ENCODE results near the gene ABHD18.

DNA sequence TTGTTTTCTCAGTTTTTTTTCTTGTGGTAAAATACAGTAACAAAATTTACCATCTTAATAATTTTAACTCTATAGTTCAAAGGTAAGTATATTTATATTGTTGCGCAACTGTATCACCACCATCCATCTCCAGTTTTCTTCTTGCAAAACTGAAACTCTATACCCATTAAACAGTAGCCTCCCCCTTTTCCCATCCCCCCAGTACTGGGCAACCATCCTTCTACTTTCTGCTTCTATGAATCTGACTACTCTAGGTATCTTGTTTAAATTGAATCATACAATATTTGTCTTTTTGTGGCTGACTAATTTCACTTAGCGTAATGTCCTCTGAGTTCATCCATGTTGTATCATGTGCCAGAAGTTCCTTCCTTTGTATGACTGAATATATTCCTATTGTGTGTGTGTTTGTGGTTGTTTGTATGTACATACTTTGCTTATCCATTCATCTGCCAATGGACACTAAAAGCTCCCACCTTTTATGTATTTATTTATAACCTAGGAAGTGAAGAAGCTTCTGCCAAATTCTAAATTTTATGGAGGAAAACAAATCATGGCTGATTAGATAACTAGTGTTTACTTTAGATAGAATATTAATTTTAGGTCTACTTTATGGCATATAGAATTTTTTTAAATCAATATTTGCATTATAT is 10.0 kb downstream of the ABHD18 start:
- TF ChIP-seq, protein P1, sequence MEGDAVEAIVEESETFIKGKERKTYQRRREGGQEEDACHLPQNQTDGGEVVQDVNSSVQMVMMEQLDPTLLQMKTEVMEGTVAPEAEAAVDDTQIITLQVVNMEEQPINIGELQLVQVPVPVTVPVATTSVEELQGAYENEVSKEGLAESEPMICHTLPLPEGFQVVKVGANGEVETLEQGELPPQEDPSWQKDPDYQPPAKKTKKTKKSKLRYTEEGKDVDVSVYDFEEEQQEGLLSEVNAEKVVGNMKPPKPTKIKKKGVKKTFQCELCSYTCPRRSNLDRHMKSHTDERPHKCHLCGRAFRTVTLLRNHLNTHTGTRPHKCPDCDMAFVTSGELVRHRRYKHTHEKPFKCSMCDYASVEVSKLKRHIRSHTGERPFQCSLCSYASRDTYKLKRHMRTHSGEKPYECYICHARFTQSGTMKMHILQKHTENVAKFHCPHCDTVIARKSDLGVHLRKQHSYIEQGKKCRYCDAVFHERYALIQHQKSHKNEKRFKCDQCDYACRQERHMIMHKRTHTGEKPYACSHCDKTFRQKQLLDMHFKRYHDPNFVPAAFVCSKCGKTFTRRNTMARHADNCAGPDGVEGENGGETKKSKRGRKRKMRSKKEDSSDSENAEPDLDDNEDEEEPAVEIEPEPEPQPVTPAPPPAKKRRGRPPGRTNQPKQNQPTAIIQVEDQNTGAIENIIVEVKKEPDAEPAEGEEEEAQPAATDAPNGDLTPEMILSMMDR (IDR thresholded peaks at IDR 0.05; ENCODE audit: poor library complexity, severe bottlenecking), result no peak
- no peak for TF ChIP-seq EZH2 (IDR thresholded peaks at IDR 0.05; ENCODE audit: borderline replicate concordance, insufficient read depth, low read length, poor library complexity, severe bottlenecking)
- TF ChIP-seq, protein P2, sequence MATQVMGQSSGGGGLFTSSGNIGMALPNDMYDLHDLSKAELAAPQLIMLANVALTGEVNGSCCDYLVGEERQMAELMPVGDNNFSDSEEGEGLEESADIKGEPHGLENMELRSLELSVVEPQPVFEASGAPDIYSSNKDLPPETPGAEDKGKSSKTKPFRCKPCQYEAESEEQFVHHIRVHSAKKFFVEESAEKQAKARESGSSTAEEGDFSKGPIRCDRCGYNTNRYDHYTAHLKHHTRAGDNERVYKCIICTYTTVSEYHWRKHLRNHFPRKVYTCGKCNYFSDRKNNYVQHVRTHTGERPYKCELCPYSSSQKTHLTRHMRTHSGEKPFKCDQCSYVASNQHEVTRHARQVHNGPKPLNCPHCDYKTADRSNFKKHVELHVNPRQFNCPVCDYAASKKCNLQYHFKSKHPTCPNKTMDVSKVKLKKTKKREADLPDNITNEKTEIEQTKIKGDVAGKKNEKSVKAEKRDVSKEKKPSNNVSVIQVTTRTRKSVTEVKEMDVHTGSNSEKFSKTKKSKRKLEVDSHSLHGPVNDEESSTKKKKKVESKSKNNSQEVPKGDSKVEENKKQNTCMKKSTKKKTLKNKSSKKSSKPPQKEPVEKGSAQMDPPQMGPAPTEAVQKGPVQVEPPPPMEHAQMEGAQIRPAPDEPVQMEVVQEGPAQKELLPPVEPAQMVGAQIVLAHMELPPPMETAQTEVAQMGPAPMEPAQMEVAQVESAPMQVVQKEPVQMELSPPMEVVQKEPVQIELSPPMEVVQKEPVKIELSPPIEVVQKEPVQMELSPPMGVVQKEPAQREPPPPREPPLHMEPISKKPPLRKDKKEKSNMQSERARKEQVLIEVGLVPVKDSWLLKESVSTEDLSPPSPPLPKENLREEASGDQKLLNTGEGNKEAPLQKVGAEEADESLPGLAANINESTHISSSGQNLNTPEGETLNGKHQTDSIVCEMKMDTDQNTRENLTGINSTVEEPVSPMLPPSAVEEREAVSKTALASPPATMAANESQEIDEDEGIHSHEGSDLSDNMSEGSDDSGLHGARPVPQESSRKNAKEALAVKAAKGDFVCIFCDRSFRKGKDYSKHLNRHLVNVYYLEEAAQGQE (IDR thresholded peaks at IDR 0.05; ENCODE audit: borderline replicate concordance), result no peak
- TF ChIP-seq RAD21 (conservative IDR thresholded peaks at IDR 0.05), result no peak
- TF ChIP-seq EP300 (conservative IDR thresholded peaks at IDR 0.05; ENCODE audit: poor library complexity, severe bottlenecking), result no peak
- TF ChIP-seq POLR2AphosphoS5 (IDR thresholded peaks at IDR 0.05), result no peak
- TF ChIP-seq MXI1 (conservative IDR thresholded peaks at IDR 0.05; ENCODE audit: poor library complexity, severe bottlenecking), result no peak
- TF ChIP-seq SMC3 (conservative IDR thresholded peaks at IDR 0.05; ENCODE audit: poor library complexity), result no peak
